Measurements from ENCODE around the gene PRKCA. TPM values are rescaled to one million over a fixed set of nuclear protein-coding genes. Genes with fewer than 3 reads are reported as not detected.
"Not testable (repeated sequence)": the region's sequence is repeated elsewhere in the genome, so short reads cannot be mapped to it uniquely, and the experiment has no call there.

Gene PRKCA
- total RNA-seq, 1 donor from 2014 or later: 5.6 TPM

GRCh38 chr17:66450852-66451158 is 148.4 kb downstream of the PRKCA start:
- no peaks in the 10 kb centered on the region for H3K4me1 ChIP-seq
- no peak for DNase-seq
- H3K4me3 ChIP-seq: no peak overlapping the region
- H3K27ac ChIP-seq (replicated peaks): no peak overlapping the region
- no peaks in the 10 kb centered on the region for H3K27me3 ChIP-seq (ENCODE audit: low read depth)
- no peaks in the 10 kb centered on the region for H3K36me3 ChIP-seq
- intact Hi-C loops (cut with micrococcal nuclease): no loop called here
- no peaks in the 10 kb centered on the region for H3K9me3 ChIP-seq (replicated peaks)
- no peak for TF ChIP-seq CTCF (IDR thresholded peaks at IDR 0.05; ENCODE audit: borderline replicate concordance)

DNA sequence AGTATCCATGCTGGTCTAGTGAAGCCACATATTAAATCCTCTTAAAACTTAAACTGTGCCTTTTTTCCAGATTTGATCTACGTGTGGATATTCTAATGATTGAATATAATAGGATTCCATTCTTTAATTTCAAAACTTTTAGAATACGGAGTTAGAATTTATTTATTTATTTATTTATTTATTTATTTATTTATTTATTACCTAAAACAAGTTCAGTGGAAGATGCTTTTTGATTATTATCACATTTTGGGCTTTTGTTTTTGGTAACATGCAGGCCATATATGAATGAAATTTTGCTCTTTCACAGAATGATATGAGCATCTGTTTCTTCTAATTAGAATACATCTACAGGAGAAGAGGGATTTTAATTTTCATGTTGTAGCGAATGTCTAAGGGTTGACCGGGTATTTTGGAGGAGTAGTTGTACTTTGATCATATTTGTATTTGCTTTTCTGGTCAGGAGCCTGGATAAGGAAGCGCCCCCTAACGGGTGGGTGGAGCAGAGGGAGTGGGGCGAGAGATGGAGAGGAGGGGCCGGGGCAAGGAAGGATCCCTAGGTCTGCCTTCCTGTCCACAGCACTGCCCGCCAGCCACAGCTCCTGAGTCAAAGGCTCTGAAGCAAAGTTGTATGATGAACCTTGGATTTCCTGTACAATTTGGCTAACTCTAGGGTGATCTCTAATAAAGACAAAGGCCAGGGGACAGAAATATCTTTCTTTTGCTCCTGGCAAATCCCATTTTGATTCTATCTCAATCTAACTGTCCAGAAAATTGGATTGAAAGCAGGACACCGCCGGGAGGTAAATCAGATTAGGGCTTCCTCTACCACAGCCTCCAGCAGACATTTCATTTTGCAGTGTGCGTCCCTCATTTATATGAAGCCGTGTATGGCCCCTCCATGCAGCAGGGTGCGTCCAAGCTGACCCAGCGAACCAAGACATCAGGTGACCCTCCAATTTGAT is 149.1 kb downstream of the PRKCA start:
- TF ChIP-seq CTCF (IDR thresholded peaks at IDR 0.05; ENCODE audit: borderline replicate concordance): no peak
- Histone ChIP-seq H3K4me1 (no peaks in the 10 kb centered on the region), H3K9me3 (replicated peaks) (no peaks in the 10 kb centered on the region), H3K36me3 (no peaks in the 10 kb centered on the region), H3K4me3 (no peak overlapping the region), H3K27me3 (ENCODE audit: low read depth) (no peaks in the 10 kb centered on the region), H3K27ac (replicated peaks) (no peak overlapping the region)
- DNase-seq: no peak
- intact Hi-C loops (cut with micrococcal nuclease): no loop called here

DNA sequence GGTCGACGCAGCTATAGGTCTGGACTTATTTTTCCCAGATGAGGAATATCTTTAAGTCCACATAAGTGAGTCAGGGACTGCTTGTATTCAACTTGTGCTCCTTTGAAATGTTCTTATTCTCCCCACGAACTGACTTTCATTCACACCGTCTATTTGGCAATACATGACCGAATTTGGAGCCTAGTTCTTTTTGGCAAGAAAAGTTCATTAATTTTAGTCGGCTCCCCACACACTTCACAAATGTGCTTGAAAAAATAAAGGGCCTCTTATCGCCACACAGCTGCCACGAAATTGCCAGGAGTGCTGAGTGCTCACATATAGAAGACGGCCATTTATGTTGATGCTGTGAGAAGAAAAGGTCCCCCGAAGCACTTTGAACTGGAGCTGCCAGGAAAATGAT is 152.6 kb downstream of the PRKCA start:
- no peaks in the 10 kb centered on the region for H3K9me3 ChIP-seq (replicated peaks)
- H3K4me3 ChIP-seq: no peak overlapping the region
- no peak for TF ChIP-seq CTCF (IDR thresholded peaks at IDR 0.05; ENCODE audit: borderline replicate concordance)
- intact Hi-C loops (cut with micrococcal nuclease): no loop called here
- DNase-seq: no peak
- no peaks in the 10 kb centered on the region for H3K27me3 ChIP-seq (ENCODE audit: low read depth)
- H3K27ac ChIP-seq (replicated peaks): no peak overlapping the region
- H3K36me3 ChIP-seq: no peaks in the 10 kb centered on the region
- no peaks in the 10 kb centered on the region for H3K4me1 ChIP-seq

DNA sequence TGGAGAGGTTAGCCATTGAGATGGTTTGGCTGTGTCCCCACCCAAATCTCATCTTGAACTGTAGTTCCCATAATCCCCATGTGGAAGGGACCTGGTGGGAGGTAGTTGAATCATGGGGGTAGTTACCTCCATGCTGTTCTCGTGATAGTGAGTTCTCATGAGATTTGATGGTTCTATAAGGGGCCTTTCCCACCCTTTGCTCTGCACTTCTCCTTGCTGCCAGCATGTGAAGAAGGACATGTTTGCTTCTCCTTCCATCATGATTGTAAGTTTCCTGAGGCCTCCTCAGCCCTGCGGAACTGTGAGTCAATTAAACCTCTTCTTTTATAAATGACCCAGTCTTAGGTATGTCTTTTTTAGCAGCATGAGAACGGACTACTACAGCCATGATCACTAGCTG is 155.1 kb downstream of the PRKCA start:
- H3K9me3 ChIP-seq (replicated peaks); intact Hi-C loops (cut with micrococcal nuclease); H3K36me3 ChIP-seq; H3K4me1 ChIP-seq; H3K27me3 ChIP-seq (ENCODE audit: low read depth); H3K27ac ChIP-seq (replicated peaks); DNase-seq; H3K4me3 ChIP-seq: not testable (repeated sequence)

- intact Hi-C loops (cut with micrococcal nuclease): no loop called here
- DNase-seq: no peak
- Histone ChIP-seq H3K9me3 (replicated peaks) (no peaks in the 10 kb centered on the region), H3K36me3 (no peaks in the 10 kb centered on the region), H3K27ac (replicated peaks) (no peak overlapping the region), H3K27me3 (ENCODE audit: low read depth) (no peaks in the 10 kb centered on the region), H3K4me3 (no peak overlapping the region), H3K4me1 (no peaks in the 10 kb centered on the region)
- no peak for TF ChIP-seq CTCF (IDR thresholded peaks at IDR 0.05; ENCODE audit: borderline replicate concordance)
These were observed 156.4 kb downstream of the PRKCA start for GRCh38 chr17:66458782-66459181.

GRCh38 chr17:66459811-66460270 is 157.4 kb downstream of the PRKCA start:
- peak; percentile 40 for DNase-seq
- TF ChIP-seq CTCF (IDR thresholded peaks at IDR 0.05; ENCODE audit: borderline replicate concordance): no peak
- Histone ChIP-seq H3K36me3 (no peaks in the 10 kb centered on the region), H3K9me3 (replicated peaks) (no peaks in the 10 kb centered on the region), H3K4me3 (no peak overlapping the region), H3K27me3 (ENCODE audit: low read depth) (no peaks in the 10 kb centered on the region), H3K4me1 (no peaks in the 10 kb centered on the region), H3K27ac (replicated peaks) (peak overlapping the region; percentile 62)
- intact Hi-C loops (cut with micrococcal nuclease): no loop called here
